ENCODE data around the gene GMCL1. TPM values are rescaled to one million over a fixed set of nuclear protein-coding genes. Genes with fewer than 3 reads are reported as not detected.

GMCL1 gene
- 5.9 and 9.0 TPM in 2 replicates for total RNA-seq

DNA sequence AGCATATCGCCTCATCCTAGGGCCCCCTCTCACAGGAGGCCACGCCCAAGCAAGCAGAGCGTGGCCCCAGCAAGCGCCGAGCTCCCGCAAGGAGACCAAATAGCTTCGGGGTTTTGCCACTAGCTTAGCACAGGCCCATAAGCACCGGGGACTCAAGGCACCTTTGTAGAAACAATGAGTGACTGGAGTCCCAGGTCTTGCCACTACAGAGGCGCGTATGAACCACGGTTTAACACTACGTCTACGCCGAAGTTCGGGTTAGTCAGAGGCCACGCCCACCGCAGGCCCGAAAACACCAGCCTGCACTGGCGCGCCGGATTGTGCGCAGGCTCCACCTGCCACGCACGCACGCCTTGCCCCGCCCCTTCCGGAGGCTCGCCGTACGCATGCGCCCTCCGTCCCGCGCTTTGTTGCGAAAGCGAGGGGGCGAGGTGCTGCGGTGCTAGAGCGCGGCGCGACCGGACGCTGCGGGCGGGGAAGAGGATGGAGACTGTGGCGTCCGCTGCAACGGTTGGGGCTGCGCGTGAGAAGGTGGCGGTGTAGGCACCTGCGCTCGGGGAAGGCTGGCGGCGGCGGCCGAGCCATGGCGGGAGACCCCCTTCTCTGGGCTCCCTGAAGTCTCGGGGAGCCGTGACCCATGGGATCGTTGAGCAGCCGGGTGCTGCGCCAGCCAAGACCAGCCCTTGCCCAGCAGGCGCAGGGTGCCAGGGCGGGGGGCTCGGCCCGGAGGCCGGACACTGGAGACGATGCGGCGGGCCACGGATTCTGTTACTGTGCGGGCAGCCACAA, at the start of gene GMCL1:
Gene GMCL1 (plus strand): TSS at position 405 of the 789 bp plus-strand sequence. CDS start 233 bp downstream, at position 638.

GRCh38 chr2:69893684-69894551, 64.5 kb downstream of the GMCL1 start, which contains the start of gene SNRNP27:
SNRNP27 (plus strand) TSS chr2:69893956; CDS start chr2:69893985, 29 bp downstream.

GRCh38 chr2:69914950-69915945, 85.8 kb downstream of the GMCL1 start, which contains the start of gene MXD1:
MXD1 (plus strand) TSS chr2:69915109; CDS start chr2:69915331, 222 bp downstream.

Other genes with a start within 250 kb of the GMCL1 start
- 23.8 and 29.7 TPM in 2 replicates for gene AAK1, start 185.9 kb upstream of the GMCL1 start, total RNA-seq
- gene ANXA4, start 87.5 kb upstream of the GMCL1 start, total RNA-seq = 57.0 and 204 TPM in 2 replicates
- gene SNRNP27, start 64.3 kb downstream of the GMCL1 start, total RNA-seq = 13.2 and 35.8 TPM in 2 replicates
- 1.3 and 3.4 TPM in 2 replicates for gene MXD1, start 85.4 kb downstream of the GMCL1 start, total RNA-seq
- gene ASPRV1, start 132.0 kb downstream of the GMCL1 start, total RNA-seq = 0.16 TPM in 1 of 2 replicates, not detected in the other